ENCODE data around the gene CORO1A.
"Not testable (repeated sequence)": the region's sequence is repeated elsewhere in the genome, so short reads cannot be mapped to it uniquely, and the experiment has no call there.

DNA sequence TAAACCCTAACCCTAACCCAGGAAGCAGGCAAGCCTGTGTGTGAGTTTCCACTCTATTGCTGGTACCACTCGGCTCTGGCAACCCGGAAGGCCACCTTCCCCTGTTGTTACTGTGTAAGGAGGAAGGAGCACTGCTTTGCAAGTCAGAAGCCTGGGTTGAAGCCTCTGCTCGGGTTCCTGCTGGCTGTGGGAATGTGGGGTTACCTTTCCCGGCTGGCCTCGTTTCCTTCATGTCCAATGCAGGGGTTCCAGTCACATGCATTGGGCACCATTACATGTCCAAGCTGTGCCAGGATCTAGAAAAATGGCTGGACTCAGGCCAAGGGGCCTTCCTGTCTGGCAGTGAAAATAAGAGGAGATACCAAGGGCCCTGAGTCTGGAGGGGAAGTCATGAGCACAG, 33.7 kb downstream of the CORO1A start:
- TF ChIP-seq, protein P1, sequence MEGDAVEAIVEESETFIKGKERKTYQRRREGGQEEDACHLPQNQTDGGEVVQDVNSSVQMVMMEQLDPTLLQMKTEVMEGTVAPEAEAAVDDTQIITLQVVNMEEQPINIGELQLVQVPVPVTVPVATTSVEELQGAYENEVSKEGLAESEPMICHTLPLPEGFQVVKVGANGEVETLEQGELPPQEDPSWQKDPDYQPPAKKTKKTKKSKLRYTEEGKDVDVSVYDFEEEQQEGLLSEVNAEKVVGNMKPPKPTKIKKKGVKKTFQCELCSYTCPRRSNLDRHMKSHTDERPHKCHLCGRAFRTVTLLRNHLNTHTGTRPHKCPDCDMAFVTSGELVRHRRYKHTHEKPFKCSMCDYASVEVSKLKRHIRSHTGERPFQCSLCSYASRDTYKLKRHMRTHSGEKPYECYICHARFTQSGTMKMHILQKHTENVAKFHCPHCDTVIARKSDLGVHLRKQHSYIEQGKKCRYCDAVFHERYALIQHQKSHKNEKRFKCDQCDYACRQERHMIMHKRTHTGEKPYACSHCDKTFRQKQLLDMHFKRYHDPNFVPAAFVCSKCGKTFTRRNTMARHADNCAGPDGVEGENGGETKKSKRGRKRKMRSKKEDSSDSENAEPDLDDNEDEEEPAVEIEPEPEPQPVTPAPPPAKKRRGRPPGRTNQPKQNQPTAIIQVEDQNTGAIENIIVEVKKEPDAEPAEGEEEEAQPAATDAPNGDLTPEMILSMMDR (IDR thresholded peaks at IDR 0.05), result not testable (repeated sequence)
- TF ChIP-seq POLR2A (IDR thresholded peaks at IDR 0.05), result not testable (repeated sequence)
